Loucy (cell line): ENCODE data around the gene LDLRAD4.

Experiments
- EZH2phosphoT487 ChIP-seq: fragments of 200-600 bp; IDR thresholded peaks from 2 replicates; pipeline ENCODE4 v1.6.1; 2018; ENCODE audit warnings: antibody characterized with exemption, mild to moderate bottlenecking, moderate library complexity, borderline replicate concordance
- TF ChIP-seq, protein P1 (sequence below): fragments of 200-600 bp; sonication (generic); conservative IDR thresholded peaks from 2 replicates; pipeline ENCODE4 v1.5.1; 2014; ENCODE audit warnings: mild to moderate bottlenecking, antibody characterized with exemption, low read length

DNA sequence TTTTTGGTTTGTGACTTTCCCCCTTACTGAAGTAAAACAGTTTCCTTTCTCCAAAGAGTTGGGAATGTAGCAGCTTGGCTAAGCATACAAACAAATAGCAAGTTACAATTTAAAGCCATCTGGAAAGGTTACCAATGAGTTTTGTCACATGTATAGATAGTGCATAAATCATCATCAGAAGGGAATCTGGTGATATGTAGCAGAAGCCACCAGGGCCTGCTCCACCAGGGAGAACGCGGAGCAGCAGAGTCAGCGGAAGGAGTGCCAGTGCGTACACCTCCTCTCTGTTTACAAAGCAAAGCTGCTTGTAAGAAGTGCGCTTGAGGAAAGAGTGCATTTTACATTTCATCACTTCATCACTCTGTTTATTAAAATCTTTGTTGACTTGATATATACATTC lies 267.7 kb downstream of the LDLRAD4 start:
- TF ChIP-seq, protein P1, sequence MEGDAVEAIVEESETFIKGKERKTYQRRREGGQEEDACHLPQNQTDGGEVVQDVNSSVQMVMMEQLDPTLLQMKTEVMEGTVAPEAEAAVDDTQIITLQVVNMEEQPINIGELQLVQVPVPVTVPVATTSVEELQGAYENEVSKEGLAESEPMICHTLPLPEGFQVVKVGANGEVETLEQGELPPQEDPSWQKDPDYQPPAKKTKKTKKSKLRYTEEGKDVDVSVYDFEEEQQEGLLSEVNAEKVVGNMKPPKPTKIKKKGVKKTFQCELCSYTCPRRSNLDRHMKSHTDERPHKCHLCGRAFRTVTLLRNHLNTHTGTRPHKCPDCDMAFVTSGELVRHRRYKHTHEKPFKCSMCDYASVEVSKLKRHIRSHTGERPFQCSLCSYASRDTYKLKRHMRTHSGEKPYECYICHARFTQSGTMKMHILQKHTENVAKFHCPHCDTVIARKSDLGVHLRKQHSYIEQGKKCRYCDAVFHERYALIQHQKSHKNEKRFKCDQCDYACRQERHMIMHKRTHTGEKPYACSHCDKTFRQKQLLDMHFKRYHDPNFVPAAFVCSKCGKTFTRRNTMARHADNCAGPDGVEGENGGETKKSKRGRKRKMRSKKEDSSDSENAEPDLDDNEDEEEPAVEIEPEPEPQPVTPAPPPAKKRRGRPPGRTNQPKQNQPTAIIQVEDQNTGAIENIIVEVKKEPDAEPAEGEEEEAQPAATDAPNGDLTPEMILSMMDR: no peak
- TF ChIP-seq EZH2phosphoT487: no peak
